8988T (cell line): ENCODE data around the gene DDX56.
"Not testable (repeated sequence)": the region's sequence is repeated elsewhere in the genome, so short reads cannot be mapped to it uniquely, and the experiment has no call there.

ENCODE experiments used
- DNase-seq: peaks from one replicate; pipeline ENCODE4 v3.0.0; 2011

DDX56 gene

DNA sequence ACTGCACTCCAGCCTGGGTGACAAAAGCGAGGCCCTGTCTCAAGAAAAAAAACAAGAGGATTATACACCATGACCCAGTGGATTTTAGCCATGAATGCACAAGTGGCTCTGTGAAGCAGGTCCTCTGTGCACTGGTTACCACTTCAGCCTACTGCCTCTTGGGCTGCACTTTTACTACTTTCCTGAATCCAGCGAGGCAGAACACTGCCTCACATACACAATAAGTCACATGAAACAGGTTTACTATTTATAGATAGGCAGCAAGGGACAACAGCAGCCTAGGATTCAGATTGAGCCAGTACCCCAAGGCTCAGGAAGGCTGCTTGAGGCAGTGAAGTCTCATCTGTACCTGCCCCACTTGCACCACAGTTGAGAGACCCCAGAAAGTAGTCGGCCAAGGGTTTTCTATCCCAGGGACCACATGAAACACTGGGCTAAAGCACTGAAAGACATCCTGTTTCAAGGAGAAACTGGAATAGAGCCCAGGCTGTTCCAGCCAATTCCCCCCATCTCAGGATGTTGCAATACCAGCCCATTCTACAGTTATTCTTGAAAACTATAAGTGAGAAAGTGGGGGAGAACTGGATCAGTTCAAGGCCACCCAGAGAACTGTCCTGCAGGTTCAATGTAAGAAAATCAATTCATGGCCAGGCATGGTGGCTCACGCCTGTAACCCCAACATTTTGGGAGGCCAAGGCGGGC lies 22.4 kb upstream of the DDX56 start:
- no peak for DNase-seq

- no peak for DNase-seq
These were observed 17.2 kb upstream of the DDX56 start for GRCh38 chr7:44590910-44591309.

GRCh38 chr7:44587843-44588711 lies 14.4 kb upstream of the DDX56 start:
- DNase-seq, result no peak

DNA sequence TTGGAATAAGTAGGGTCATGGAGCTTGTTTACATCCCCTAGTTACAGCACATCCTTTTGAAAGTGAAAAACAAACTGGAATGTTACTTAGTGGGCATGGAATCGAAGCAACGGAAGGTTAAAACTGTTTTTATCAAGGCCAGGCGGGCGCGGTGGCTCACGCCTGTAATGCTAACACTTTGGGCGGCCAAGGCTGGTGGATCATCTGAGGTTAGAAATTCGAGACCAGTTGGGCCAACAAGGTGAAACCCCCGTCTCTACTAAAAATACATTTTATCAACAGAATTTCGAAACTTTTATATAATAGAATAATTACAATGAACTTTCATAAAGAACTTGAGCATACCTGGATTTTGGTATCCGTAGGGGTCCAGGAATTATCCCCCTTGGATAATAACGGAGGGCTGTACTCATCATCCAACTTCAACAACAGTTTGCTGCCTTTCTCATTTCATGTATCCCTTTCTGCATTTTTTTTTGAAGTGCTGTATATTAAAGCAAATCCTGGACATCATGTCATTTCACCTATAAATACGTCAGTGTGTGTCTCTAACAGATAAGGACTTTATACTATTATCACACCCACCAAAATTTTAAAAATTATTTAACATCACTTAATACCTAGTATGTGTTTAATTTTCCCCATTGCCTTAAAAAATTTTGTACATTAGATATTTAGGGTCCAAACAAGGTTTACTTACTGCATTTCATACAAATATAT lies 9.6 kb upstream of the DDX56 start:
- no peak for DNase-seq

- peak; percentile 93 for DNase-seq
These were observed 8.3 kb upstream of the DDX56 start, which contains the start of gene TMED4 for GRCh38 chr7:44581879-44582603. Gene TMED4, minus strand, starts transcription at chr7:44582231. Its CDS starts 25 bp downstream, at chr7:44582206.

- no peak for DNase-seq
These were observed 7.5 kb upstream of the DDX56 start for GRCh38 chr7:44580945-44581878.

DNA sequence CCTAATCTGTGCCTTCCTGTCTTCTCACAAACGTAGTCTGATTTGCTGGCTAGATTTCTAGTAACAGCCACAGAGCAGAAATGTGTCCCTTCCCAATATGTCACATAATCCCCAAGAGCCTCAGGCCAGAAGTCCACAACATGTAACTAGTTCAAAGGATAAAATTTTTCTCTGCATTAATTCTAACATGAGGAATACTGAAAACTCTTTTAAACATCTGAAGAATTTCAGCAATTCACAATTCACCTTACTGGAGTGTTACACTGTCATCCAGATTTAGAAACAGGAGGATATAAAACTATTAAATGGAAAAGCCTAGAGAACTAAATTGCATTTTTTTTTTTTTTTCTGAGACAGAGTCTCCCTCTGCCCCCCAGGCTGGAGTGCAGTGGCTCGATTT lies 2.5 kb upstream of the DDX56 start:
- DNase-seq, result no peak

DNA sequence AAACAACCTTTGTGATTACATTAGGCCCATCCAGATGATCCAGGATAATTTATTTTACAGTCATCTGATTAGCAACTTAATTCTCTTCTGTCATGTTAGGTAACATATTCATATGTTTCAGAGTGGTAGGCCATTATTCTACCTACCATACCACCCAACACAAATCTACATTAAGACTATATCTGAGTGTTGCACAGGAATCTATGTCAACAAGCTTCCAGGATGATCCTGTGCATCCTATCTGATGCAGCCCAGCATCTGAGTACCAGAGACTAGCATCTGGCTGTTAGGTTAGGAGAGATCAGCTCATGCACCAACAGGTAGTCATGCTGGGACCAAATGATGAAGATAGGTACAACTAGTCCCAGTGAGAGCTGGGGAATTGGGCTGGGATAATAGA lies 1.3 kb upstream of the DDX56 start:
- DNase-seq, result no peak

GRCh38 chr7:44574287-44574872 lies 672 bp upstream of the DDX56 start:
- DNase-seq, result no peak

GRCh38 chr7:44572771-44573170 lies 937 bp downstream of the DDX56 start:
- DNase-seq, result no peak

DNA sequence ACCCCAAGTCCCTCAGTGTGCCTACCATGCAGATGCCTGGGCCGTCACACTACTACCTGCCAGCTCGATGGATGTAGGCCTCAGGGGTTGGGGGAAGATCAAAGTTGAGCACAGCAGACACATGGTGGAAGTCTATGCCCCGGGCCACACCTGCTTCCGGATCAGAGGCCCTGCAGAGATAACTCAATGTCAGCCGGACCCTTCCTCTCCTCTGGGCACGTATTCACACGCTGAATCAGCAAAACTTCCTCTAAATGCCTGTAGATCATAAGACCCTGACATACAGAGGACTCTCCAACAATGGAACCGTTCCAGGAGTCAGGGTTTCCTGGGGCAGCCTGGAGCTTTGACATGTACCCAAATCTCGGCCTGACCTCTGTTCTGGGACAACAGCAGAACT lies 3.7 kb downstream of the DDX56 start:
- DNase-seq, result no peak

DNA sequence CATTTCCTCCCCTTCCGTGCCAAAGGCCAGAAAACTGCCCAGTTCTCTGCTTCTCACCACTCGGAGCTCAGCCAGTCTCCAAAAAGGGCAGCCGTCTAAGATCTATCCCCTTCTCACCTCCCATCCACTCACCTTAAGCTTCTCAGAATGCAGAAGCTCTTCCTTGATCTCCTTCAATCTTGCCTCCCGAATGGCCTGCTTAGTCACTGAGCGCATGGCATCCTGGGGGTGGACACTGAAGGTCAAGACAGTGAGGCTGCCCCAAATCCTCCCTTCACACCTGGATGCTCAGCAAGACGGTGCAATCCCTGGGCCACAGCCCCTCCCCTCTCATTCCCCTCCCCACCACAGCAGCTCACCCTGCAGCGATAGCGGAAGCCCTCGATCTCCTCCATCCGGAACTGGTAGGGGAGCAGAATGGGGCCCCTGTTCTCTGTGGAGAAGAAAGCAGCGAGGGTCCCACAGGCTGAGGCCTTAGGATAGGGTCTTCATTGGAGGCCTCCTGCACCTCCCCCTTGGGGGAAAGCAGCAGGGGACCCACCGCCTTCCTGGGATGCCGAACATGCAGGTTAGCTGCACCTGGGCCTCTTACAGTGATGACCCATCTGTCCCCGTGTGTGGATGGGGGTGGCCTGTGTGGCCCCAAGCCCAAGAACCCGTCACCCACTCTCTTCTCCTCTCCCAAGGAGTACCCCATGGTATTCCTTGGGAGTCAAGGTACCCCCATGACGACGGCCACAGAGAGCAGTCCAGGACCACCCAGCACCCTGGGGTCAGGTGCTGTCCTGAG lies 4.7 kb downstream of the DDX56 start:
- DNase-seq, result no peak

DNA sequence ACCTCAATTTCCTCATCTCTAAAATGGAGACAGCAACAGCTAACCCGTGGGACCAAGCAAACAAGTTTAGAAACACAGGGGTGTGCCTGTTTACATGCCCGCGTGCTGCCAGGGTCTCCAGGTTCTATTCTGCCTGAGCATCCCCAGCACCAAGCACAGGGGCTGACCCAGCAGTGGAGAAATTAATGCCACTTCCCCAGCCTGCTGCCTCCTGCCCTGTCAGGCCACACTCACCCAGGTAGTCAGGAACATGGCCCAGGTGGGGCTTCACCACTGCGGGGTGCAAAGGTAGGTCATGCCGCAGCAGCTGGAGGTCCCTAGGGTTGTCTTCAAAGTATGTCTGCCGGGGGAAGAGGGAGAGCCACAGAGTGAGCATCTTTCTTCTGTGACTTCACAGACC lies 5.8 kb downstream of the DDX56 start:
- DNase-seq, result no peak

DNA sequence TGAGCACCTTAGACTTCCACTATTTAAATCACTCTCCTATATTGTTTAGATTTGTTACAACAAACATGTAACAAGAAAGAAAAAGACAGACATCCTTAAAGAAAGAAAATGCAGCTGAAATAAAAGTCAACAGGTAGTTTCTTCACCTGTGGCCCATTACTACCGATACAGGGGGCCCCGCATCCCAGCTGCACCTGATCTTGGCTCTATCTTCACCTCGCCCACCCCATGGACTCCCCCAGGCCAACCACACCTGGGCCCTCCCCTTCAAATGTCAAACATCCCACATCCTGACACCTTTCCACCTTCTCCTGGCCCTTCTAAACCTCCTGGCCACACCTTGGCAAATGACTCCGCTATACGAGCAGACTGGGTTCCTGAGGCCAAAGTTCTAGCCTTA lies 7.0 kb downstream of the DDX56 start:
- no peak for DNase-seq

- no peak for DNase-seq
These were observed 7.7 kb downstream of the DDX56 start for GRCh38 chr7:44565795-44566559.

DNA sequence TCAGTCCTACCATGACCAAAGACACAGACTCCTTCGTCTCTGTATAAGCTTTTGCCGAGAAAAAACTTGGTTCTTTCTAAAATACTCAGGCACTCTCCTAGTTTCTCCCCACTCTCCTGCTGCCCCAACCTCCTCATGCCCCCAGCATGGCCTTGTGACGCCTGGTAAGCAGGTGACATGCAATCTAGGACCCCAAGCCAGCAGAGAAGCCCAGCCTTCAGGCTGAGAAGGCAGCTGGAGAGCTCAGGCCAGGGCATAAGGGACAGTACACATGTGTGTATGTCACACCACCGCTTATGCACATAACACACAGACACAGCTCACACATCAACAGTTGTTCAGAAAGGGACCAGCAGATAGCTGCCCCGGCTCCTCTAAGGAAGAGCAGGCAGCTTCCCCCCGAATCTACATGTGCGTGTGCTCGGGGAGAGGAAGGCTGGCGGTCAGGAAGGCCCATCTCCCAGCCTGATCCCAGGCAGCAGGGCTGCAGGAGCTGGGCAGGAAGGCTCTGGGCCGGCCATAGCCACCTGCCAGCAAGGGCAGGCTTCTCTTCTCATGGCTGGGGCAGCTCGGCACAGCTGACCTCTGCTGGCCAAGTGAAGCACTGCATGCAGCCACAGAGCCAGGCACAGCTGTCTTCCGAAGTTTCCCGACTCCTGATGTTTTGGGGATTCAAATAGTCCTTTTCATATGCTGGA lies 8.5 kb downstream of the DDX56 start:
- DNase-seq, result no peak

DNA sequence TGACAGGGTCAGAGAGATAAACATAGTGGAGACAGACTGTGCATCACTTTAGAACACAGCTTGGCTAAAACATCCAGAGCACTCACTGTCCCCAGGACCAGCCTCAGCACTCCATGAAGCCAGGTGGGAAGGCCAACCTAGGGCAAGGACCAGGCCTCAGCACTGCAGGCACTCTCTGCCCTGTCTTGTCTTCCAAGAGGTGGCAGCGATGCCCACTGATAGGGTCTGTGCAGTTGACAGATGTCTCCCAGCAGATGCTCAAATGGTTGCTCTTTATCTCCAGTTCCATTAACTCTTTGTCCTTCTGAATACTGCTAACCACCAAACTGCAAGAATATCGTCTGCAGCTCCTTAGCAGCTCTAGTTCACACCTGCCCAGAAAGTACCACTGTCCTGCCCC lies 9.1 kb downstream of the DDX56 start:
- DNase-seq, result no peak

GRCh38 chr7:44563171-44563679 lies 10.5 kb downstream of the DDX56 start:
- no peak for DNase-seq

DNA sequence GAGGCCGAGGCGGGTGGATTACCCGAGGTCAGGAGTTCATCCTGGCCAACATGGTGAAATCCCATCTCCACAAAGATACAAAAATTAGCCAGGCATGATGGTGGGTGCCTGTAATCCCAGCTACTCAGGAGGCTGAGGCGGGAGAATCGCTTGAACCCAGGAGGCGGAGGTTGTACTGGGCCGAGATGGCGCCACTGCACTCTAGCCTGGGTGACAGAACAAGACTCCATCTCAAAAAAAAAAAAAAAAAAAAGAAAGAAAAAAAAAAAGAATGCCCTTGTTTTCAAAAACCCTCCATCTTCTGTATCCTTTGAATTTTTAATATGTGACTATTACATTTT lies 11.1 kb downstream of the DDX56 start:
- DNase-seq, result not testable (repeated sequence)
